HG02943 (cell line): ENCODE measurements around the gene LIPT2.
A peak's percentile ranks its signal among the peaks of the same experiment; 100 is the strongest.
"Not testable (repeated sequence)": the region's sequence is repeated elsewhere in the genome, so short reads cannot be mapped to it uniquely, and the experiment has no call there.

Source experiments
- ATAC-seq: cut with Tn5 transposase; IDR thresholded peaks from one replicate; pipeline ENCODE4 v1.9.1; 2021; ENCODE audit warnings: mild to moderate bottlenecking, low read depth, moderate library complexity; ENCODE audit not compliant: unreplicated experiment

LIPT2 gene

DNA sequence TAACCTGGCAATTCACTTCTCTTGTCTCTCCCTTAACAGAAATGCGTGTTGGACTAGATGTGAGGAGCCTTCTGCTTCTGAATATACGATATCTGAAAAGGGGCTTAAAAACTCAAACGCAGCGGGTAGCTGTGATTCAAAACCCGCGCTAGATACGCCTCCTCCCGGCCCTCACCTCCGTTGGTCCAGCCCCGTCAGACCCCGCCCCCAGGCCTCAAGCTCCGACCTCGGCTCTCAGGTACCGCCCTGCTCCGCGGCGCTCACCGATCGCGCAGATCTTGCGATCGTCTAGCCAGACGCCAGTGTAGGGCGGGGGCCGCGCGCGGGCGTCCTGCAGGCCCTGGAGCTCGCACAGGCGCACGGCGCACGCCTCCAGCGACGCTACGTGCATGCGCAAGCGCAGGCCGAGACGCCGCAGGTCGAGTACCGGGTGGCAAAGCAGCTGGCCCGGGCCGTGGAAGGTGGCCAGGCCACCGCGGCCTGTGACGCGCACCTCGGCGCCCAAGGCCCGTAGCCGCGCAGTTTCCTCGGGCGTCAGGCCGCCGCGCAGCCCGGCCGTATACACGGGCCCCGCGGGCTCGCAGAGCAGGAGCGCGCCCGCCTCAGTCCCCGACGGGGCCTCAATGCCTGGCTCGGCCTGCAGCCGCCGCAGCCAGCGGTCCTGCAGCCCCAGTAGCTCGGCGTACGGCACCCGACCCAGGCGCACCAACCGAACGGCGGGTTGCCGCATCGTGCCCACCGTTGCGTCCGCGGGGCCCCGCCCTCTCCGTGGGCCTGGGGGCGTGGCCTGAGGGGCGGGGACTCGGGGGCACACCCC is at the start of gene LIPT2:
LIPT2 (minus strand) TSS at position 751 of the 817 bp plus-strand sequence; CDS start at position 730, 21 bp downstream.
- ATAC-seq, result peak; percentile 94

DNA sequence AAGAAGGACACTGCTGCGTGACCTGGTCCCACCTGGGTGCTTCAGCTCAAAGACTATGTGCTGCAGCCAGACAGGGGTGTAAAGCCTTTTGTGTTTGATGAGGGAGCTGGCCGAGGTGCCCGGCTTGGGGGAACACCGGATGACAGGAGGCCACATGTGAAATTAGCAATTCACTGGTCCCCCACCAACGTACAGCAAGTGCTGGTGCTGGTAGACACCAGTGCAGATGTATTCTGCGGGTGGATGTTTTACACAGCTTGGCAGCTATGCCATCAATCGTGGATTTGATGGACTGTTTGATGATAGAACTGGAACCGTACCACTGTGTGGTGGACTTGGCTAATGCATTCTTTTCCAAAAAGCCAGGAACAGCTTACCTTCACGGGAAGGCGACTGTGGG is 47.9 kb upstream of the LIPT2 start:
- ATAC-seq, result no peak

DNA sequence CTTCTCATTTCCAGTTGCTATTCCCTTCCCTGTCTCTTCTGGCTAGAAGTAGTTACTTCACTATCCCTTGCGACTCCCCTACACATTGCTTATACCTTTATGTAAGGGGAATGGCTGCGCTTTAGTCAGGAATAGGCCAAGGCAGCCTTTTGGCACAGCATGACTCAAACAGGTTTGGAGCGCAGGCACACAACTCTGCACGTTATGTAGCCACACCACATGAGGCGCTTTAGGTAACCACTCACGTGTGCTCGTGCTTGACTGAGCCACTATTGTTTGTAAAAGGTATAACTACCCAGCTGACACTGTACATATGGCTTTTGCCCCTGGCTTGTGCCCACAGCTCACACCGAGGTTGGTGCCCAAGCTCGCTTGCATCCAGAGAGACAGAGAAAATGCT is 46.7 kb upstream of the LIPT2 start:
- ATAC-seq, result no peak

DNA sequence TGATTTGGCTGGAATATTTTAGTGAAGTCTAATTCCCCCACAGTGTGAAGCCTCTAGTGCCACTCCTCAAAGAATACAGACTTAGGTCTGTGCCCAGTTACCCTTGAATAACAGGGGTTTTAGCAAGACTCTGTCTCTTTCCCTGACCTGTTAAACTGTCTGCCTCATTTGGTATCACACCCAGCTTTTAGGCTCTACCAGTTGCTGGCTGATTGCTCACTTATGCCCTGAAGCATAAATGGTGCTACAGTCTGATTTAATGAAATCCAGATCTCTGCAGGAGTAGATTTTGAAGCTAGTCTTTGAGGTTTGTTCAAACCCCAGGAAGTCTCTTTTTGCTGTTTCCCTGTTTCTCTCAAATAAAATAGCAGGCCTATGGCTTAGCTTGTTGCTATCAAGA is 45.2 kb upstream of the LIPT2 start:
- ATAC-seq, result no peak

DNA sequence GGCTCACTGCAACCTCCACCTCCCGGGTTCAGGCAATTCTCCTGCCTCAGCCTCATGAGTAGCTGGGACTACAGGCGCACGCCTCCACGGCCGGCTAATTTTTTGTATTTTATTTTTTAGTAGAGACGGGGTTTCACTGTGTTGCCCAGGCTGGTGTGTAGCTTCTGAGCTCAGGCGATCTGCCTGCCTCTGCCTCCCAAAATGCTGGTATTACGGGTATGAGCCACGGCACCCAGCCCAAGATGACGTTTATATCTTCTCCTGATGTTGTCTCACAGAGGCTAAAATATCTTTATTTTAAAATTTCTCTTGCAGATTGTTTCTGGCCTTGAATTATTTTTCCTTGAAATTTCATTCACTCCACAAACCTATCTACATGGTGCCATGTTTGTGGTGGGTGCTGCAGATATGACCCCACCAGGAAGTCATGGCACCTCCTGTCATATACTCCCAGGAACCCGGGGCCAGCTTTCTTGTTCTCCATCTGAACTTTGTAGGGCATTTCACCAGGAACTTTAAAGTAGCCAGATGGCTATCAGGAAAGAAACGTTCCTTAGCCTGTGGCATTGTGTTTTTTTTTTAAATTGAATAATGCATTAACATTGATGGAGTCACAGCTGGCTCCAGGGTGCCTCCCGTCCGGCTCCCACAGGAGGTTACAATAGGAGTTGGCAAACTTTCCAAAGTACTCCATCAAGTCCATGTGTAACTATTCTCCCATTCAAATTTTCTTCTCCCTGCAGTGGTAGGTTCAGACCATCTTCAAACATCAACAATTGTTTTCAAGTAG is 42.0 kb upstream of the LIPT2 start:
- ATAC-seq, result no peak

DNA sequence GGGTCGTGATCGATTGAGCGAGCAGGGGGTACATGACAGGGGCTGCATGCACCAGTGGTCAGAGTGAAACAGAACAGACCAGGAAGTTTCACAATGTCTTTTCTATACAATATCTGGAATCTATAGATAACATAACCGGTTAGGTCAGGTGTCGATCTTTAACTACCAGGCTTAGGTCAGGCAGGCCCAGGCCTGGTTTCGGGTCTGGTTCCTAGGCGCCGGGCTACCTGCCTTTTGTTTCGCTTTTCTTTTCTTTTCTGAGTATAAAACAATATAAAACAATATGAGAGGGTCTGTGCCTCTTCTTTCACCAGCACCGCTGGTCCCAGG is 41.4 kb upstream of the LIPT2 start:
- ATAC-seq, result not testable (repeated sequence)

DNA sequence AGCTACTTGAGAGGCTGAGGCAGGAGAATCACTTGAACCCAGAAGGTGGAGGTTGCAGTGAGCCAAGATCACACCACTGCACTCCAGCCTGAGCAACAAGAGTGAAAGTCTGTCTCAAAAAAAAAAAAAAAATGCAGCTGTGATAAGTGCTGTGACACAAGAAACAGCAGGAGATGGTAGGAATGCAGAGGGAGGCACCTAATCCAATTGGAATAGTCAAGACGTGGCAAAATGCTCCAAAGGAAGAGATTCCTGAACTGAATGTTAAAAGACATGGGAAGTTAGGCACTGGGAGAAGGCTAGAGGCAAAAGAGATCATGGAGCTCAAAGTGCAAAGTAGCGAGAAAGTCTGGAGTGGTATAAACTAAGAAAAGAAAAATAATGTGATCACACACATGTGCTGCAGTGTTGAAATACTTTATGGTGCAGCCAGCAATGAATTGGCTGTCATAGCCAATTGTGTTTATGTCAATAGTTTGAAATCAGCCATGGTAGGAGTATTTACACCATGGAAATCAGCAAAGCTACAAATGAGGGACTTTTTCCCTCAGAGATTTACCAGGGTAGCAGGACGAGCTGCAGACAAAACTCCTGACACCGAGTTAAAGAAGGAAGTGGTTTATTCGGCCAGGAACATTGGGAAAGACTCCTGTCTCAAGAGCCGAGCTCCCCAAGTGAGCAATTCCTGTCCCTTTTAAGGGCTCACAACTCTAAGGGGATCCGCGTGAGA is 40.9 kb upstream of the LIPT2 start:
- ATAC-seq, result no peak

DNA sequence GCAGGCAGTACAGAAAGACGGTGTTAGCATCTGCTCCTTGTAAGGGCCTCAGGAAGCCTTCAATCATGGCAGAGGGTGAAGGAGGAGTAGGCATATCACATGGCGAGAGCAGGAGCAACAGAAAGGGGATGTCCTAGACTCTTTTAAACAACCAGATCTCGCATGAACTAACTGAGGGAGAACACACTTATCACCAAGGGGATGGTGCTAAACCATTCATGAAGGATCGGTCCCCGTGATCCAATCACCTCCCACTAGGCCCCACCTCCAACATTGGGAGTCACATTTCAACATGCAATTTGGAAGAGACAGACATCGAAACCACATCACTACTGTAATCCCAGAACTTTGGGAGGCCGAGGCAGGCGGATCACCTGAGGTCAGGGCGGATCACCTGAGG is 39.9 kb upstream of the LIPT2 start:
- no peak for ATAC-seq

DNA sequence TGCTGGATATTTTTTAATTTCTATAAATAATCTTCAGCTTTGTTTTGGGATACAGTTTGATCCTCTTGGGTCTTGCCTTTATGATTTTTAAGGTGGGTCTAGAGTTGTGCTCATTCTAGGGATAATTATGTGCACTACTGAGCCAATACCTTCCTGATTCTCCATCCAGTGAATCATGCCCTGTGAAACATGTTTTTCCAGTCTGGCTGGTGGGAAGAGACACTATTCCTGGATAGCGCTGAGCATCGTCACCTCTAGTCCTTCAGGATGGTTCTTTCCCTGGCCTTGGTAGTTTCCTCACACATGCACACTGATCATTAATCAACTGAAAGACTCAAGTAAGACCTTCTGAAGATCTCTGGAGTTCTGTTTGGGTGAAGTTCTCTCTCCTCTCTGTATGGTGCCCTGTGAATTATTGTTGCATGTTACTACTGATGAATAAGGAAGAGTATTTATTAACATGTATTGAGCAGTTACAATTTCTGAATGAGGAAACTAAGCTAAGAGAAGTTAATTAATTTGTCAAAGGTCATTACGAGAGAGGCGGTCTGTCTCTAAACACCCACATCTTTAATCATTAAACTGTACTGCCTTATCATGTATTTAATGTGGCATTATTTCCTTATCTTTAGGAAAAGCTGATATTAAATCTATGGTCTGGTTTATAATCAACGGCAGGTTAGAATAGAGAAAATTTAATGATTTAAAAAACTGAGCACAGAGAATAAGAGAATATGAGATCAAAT is 39.1 kb upstream of the LIPT2 start:
- ATAC-seq, result no peak

DNA sequence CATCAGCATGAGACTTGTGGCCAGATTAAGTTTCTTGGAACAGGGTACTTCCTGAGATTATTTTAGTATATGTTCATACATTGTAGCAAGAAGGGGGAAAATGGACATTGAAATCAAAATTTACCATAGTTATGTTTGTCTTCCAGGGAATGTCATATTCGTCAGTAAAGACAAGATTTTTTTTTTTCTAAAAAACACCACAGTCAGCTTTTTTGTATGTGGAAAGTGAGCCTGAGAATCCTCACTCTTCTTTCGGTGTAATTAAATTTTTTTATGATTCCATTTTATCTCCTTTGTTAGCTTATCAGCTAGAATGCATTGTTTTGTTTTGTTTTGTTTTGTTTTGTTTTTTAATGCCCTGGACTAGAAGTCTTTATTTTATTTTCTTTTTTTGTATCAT is 31.5 kb upstream of the LIPT2 start:
- ATAC-seq, result no peak

DNA sequence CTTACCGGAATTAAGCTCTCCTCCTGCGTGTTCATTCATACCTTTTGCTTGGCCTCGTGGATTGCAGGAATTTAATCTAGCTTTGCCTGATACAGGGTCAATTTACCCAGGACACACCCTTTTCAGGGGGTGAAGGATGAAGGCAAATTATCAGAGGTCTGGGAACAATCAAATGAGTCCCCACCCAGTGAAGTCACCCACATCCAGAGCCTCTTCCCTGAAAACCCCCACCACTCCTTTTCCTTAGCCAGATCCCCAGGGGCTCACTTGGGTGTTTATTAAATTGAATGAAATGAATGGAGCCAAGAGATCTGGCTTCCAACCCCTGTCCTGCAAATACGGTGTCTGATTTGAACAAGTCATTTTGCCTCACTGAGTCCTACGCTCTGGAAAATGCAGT is 31.0 kb upstream of the LIPT2 start:
- no peak for ATAC-seq

DNA sequence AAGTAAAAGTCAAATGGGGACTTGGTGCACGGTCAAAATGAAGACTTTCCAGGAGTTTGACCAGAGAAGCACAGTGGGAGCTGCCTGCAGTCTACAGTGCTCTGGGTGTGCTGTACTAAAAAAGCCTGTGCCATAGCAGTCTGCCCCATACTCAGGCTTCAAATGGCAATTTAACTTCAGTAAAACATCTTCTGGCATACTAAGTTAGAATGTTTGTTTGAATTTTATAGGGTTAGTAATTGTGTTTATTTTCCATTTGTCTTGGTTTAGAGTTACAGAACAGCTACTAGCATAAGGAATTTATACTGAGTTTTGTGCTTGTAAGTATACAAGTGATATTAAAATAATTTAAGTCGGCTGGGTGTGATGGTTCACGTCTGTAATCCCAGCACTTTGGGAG is 29.3 kb upstream of the LIPT2 start:
- ATAC-seq, result no peak

DNA sequence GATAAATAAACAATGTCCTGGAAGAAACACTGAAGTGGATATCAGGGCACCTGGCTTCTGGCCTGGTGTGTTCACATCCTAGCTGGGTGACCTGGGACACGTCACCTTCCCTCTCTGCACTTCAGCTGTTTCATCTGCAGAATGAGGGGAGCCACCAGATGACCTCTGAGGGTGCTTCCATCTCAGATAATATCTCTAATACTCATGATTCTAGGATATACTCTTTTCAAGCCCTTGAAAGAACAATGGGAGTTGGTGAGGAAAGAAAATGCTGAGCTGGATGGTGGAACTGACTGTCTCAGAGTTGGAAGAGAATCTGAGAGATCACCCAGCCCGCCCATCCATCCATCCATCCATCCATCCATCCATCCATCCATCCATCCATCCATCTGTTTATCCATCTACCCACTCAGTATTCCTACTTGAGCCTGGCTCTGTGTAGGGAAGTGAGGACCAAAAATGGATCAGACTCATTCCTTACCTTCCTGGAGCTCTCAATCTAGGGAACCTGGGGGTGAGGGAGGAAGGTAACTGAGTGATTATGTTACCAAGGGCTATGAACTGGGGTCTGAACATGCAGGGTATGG is 28.2 kb upstream of the LIPT2 start:
- no peak for ATAC-seq

DNA sequence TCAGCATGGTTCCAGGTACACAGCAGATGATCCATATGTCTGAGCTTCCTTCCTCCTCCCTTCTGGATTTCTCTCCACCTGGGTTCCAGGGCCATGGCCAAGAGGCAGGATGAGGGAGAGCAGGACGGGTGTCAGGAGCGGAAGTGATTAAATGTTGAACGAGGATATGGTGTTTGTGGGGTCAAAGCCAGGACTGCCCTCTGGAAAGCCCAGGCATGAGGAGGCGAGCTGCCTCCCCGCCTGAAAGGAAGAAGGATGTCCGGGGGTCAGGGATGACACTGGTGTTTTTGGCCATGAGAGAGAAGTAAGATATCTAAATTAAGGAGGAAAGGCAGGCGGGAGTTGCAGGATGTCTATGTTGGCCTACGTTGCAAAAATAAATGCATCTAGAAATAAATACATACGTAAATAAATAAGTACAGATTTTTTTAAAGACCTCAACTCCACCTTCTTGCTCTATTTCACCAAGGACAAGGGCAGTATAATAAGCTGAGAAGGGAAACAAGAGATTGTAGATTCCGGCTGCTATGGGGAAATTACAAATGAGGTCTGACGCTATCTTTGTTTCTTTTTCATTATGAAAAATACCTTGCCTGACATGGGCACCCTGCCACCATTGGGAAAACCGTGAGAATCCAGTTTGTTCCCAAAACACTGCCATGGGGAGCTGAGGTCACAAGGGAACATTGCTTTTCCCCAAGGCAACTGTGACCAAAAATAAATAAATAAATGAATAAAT is 27.6 kb upstream of the LIPT2 start:
- no peak for ATAC-seq

DNA sequence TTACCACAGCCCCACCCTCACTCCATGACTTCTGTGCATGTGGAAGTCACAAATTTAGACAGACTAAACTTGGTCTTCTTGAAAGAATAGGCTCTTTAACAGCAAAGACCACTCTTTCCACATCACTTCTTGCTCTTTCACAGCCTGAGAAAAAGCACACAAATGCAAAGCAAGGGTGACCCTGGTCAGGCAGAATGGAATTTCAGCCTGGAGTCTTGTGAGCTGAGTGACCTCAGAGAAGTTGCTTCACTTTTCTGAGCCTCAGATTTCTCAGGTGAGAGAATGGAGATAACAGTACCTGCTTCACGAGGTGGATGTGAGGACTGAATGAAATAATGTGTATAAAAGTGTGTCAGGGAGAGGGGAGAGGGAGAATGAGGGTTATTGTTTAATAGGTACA is 26.8 kb upstream of the LIPT2 start:
- no peak for ATAC-seq

DNA sequence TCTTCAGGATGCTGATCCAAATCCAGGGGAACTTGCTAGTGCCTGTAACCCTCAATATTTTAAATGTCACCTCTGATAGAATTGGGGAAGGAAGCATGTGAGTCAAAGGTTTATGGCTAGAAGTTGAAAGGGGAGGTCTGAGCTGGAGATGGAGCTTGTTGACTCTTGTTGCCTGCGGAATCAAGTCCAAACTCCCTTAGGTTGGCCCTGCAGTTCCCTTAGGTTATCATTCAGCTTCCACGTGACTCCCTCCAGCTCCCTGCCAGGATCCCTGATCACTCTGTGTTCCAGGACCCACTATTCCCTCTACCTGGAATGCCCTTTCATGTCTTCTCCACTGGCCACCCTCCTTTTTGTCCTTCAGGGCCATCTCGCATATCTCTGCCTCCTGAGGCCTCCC is 26.2 kb upstream of the LIPT2 start:
- no peak for ATAC-seq

DNA sequence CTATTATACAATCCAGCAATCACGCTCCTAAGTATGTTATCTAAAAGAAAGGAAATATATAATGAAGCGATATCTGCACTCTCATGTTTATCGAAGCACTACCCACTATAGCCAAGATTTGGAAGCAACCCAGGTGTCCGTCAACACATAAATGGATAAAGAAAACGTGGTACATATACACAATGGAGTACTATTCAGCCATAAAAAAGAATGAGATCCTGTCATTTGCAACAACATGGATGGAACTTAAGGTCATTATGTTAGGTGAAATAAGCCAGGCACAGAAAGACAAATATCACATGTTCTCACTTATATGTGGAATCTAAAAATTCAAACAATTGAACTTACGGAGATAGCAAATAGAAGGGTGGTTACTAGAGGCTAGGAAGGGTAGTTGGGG is 24.1 kb upstream of the LIPT2 start:
- ATAC-seq, result not testable (repeated sequence)

DNA sequence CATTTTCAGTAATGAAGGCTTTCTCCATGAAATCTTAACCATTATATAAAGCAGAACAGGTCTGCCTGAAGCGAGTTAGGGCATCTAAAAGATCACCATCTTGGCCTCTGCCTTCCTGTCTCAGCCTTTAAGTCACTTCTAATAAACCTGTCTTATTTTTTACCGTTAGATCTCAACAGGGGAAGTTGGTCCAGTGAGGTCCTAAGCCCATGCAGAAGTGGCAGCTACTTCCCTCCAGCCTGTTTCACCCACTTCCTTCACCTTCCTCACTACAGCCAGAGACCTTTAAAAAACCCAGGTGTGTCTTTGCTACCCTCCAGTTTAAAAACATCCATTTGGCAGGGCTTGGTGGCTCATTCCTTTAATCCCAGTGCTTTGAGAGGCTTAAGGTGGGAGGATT is 14.1 kb upstream of the LIPT2 start:
- no peak for ATAC-seq

DNA sequence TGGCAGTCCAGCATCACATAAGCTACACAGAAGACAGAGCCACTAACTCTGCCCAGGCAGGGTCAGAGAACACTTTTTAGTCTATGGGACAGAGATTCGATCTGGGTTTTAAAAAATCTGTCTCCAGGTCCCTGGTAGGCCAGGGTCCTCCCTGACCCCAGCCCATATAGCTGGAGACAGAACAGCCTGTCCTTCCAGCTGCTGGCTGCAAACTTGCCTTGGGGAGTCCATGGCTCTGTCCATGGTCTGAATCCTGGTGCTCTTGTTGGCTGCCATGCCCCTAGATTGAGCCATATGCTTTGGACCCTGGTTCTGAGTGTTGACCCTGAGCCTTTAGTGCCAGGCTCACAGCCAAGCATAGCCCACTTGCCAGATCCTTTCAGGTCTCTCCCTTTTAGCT is 13.3 kb upstream of the LIPT2 start:
- no peak for ATAC-seq

DNA sequence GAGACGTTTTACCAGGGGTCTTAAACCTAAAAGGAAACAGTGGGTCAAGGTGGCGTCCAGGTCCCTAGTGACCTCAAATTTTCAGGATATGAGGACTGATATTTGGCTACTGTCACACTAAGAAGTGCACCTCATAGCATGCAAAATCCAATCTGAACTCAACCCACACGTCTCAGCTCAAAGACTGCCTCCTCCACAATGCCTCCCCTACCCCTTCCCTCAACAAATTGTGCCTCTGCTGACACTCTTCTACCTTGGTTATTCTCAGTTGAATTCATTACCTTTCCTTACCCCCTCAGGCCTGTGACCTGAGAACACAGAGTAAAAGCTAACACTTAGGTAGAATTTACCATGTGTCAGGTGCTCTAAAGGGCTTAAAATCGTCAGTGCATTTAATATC is 12.4 kb upstream of the LIPT2 start:
- ATAC-seq, result no peak
